Skeletal muscle cell (primary cell): ENCODE results near the gene GP2.

Experiments used
- DNase-seq: peaks from one replicate; pipeline ENCODE4 v3.0.0-alpha.2; 2010; ENCODE audit warnings: low read depth
- H3K4me3 ChIP-seq: 2 replicates; pipeline ENCODE4 v1.5.1; 2011; ENCODE audit warnings: low read depth, mild to moderate bottlenecking, control low read depth, low read length, moderate library complexity

The GP2 gene

DNA sequence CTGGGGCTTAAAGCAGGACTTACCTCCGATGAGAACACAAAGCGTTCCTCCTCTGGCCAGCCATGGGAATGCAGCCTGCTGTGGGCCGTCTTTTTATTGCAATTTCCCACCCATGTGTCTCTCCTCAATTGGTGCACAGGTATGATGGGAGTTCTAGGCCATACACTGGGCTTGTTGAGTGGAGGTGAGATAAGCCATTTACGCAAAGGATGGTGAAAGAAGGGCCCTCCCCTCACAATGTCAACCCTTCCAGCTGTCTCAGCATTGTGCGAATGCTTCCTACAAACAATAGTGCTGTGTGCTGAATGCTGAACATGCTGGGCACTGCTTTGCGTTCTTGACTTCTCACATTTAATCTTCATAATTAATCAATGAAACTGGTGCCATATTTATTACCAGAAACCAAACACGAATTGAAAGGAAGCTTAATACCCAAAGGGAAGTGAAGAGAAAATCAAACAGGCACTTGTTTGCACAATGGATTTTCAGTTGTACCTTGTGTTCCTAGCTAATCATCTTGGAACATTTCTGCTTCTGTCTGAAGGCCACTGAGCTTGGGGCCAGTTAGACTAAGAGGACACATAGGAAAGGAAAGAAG, at the start of gene GP2:
TSS of gene GP2 (minus strand) at position 70 of the 598 bp plus-strand sequence. CDS start 1,082 bp downstream, outside the sequence.
- H3K4me3 ChIP-seq: no peak within 1 kb of the TSS
- no peak for DNase-seq

DNA sequence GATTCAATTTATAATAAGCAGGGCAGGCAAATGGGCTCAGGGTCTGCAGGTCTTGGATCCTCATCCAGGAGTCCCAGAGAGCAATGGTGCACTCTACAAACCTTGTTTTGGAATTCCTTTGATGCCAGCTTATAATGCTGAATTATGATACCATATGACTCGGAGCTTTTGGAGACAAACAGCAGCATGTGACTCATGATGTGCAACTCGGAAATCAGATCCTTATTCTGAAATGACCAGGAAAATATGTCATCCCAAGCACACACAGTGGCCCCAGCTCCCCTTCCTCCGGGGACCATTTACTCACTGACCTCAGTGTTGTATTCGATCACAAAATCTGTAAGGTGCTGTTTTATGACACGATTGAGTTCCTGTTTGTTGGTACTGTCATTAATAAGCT, 45.4 kb upstream of the GP2 start:
- no peak overlapping the region for H3K4me3 ChIP-seq
- no peak for DNase-seq

DNA sequence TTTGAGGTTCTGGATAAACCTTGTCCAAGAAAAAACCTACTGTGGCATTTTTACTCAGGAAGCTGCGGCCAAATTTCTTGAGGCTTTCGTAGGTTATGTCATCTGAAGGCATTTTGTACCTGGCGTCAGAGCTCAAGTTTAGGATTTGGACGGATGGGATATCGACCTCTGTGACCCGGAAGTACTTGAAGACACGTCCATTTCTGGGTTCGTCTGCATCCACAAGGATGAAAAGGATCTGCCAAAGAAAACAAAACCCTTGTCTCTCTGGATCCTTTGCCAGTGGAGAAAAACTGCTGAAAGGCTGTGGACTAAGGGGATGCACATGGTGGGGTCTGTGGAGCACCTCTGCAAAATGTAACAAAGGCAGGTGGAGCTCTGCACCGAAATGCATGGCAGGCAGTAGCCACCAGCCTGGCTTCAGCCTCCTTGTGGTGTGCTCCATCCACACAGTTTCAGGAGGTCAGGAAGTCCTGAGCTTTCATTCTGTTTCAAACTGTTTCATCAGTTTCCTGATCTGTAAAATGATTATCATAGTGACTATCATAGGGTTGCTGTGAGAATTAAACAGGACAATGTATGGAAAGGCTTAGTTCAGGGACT, 42.2 kb upstream of the GP2 start:
- H3K4me3 ChIP-seq: no peak overlapping the region

DNA sequence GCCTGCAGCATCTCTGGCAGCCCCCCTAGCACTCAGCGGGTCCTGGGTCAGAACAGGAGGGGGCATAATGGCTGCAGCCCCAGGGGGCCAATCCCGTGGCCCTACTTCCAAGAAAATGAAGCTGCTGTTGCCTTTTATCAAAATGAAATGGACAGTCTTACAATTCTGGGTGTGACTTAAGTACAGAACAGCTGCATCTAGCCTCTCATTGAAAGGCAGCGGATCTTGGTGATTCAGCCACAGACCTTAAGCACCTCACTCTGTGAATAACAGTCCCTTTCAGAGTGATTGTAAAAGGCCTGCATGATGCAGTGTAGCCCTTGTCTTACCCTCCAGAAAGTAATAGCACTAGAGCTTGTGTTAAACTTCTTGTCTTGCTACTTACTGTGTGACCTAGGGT, 36.7 kb upstream of the GP2 start:
- DNase-seq: no peak
- no peak overlapping the region for H3K4me3 ChIP-seq

More for the DNA sequence above, 42.2 kb upstream of the GP2 start:
- DNase-seq: no peak

DNA sequence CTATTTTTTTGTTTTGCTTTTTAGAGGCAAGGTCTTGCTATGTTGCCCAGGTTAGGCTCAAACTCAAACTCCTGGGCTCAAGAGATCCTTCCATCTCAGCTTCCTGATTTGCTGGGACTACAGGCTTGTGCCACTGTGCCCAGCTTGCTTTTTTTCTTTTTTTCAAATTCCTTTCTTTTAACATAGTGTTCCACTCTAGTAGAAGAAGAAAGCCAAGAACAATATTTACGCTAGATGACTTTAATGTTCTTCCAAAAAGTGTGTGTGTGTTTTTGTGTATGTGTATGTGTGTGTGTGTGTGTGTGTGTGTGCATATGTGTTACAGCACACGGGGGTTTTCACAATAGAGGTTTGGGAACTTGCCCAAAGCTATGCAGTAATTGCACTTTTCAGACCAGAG, 35.9 kb upstream of the GP2 start:
- no peak overlapping the region for H3K4me3 ChIP-seq
- DNase-seq: no peak

DNA sequence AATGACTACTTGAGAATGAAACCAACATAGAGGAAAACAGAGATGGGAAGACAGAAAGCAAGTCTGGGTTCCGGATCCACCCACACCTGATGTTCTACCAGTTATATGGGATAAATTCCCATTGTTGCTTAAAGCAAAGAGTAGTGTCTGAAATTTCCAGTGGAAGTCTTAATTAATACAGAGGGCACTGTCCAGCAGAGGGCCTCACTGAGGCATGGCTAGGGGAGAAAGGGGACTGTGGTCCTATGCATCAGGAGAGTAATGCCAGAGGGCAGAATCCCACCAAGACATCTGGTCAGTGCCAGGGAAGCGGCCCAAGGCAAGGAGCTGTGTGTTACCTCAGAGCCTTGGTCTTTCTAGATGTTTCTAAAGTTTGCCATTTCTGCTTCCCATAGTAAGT, 32.7 kb upstream of the GP2 start:
- H3K4me3 ChIP-seq: no peak overlapping the region
- DNase-seq: no peak

DNA sequence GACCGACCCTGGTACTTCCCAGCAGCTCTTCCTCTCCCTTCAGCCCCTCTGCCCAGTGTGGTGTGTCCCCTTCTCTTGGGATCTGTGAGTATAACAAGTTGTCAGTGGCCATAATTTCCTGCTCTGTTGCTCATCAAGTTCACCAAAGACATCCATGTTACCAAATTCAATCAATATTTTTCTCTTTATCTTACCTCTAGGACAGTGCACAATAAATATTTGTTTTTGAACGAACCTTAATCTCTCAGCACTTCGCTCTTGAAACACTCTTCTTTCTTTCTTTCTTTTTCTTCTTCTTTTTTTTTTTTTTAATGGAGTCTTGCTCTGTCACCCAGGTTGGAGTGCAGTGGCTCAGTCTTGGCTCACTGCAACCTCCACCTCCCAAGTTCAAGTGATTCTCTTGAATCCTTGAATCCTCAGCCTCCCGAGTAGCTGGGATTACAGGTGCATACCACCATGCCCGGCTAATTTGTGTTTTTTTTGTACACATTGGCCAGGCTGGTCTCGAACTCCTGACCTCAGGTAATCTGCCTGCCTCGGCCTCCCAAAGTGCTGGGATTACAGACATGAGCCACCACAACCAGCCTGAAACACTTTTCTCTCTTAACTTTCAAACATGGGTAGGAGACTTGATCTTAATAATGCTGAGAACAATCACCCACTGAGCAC, 27.9 kb upstream of the GP2 start:
- no peak for DNase-seq
- no peak overlapping the region for H3K4me3 ChIP-seq

DNA sequence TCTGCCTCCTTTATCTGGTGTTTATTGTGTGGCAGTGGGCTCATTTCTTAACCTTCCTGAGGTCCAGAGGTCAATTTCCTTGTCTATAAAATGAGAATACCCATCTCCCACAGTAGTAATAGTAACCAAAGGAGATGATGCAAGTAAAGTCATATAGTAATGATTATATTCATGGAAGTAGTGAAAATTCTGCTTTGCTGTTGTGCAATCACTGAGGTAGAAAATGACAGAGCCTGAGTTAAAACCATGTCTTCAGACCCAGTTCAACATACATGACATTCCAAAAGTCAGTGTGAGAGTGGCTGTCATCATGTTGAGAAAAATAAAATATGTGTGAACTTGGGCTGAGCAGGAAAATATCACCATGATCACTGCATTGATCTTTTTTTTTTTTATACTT, 26.1 kb upstream of the GP2 start:
- no peak for DNase-seq
- no peak overlapping the region for H3K4me3 ChIP-seq

DNA sequence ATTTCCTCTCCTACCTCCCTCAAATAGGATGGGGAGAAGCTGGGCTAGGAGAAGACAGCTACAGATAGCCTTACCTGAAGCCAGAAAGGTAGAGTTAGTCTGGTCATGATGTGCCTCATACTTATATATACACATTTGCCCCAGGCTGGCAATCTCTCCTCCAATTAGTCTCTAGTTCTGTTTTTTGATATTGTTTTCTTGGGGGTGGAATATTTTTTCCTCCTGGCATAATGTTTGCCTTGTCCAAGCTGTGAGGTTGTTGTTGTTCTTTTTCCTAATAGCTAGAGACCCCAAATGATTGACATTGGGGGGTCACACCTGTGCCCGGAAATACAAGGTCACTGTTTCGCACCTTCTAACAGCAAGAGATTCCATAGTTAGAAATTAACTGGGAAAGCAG, 25.3 kb upstream of the GP2 start, which contains the start of gene UMOD:
TSS of gene UMOD (minus strand) at position 101 of the 400 bp plus-strand sequence. CDS start 1,978 bp downstream, outside the sequence.
- no peak for DNase-seq
- no peak within 1 kb of the TSS for H3K4me3 ChIP-seq

DNA sequence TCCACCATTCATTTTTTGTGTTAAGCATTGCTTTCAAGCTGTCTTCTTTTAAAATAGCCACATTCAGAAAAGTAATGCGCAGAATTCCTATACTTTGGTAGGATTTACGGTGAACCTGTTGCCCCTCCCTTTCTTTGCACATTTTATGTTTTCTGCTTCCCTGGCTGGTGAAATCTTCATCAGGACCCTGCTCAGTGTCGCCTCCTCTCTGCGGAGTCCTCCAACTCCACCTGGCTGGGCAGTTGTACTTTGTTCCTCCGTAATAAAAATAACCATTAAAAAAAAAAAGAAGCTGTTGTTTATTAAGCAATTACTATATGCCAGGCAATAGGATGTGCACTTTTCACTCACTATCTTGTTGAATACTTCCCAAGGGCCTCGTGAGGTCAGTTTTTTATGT, 22.3 kb upstream of the GP2 start:
- no peak overlapping the region for H3K4me3 ChIP-seq
- DNase-seq: no peak

DNA sequence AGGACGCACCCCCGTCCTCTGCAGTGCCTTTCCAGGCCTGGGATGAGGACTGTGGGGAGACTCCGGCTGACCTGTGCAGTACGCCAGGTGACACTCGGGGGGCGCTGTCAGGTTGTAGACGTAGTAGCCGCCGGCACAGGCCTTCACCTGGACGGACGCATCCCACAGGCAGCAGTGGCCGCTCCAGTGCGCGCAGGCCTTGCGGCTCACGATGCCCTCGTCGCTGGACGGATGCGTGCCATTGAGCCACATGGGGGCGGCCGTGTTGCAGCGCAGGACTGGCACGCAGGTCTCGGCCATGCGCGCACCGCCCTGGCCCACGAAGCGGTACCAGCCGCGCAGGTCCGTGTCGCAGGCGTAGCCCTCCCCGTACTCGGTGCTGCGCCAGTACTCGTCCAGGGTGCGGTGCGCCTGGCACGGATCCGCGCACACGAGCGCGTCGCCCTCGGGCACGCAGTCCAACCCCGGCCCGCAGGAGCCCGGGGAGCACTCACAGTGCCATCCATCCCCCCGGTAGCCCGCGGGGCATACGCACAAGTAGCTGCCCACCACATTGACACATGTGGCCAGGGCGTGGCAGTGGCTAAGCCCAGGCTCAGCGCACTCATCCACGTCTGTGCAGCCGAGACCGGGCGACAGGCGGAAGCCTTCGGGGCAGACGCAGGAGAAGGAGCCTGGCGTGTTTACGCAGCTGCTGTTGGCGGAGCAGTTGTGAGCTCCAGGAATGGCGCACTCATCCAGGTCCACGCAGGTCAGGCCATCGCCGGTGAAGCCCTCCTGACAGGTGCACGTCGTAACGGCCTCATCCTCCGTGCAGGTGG, 21.3 kb upstream of the GP2 start:
- no peak for DNase-seq
- no peak overlapping the region for H3K4me3 ChIP-seq

DNA sequence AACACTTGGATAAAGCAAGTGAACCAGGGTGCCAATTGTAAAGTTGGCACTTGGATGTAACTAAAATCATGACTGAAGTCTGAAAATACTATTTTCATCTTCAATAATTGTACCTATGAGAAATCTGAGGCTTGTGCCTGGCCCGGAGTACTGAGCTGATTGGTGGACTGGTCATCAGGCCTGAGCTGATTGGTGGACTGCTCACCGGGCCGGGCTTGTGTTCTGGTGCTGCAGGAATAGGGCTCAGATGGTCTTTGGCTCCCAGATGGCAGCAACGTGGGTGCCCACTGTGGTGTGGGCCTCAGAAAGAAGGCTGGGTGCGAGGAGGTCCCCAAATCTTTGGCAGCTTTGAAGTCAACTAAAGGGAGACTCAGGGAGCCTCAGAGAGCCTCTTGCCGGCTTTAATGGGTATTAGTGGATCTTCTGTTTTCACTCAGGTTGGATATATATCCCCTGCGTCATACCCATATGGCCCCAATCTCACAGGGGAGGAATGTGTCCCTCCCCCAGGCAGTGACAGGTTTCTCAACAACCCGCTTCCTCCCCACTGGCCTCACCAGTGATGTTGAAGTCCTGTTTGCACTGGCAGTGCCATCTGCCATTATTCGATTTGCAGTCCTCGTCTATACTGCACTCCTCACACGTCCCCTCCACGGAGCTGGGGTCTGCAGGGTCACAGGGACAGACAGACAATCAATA, 20.5 kb upstream of the GP2 start:
- no peak overlapping the region for H3K4me3 ChIP-seq
- no peak for DNase-seq

DNA sequence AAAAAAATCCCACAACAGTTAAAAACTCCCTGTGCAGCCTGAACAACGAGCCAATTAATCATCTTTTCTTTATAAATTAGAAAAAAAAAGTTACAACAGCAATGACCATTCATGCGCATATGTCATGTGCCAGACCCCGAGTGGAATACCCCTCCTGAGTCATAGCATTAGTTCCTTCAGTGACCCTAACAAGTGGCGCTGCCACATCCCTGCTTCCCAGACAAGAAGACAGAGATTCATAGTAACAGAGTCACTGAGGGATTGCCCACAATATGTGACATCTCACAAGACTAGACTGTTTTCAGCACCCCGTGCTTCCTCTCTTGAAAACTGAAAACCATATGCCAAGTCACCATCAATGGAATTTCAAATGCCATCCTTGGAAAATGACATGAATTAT, 17.3 kb upstream of the GP2 start:
- DNase-seq: no peak
- H3K4me3 ChIP-seq: no peak overlapping the region

DNA sequence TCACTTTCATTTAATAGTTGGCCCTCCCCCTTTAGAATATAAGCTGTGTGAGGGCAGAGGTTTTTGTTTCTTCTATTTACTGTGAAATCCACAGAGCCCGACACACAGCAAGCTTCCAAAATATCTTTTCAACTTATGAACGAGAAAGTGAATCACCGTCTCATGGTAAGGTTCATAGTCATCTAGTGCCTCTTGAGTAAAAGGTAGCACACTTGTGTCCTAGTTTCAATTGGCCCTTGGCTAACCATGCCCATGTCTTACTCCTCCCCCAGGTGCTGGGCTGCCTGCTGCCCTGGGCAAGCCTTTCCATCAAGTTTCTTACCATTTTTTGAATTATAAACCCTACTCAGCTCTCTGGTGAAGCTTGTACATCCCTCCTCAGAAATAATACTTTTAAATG, 12.4 kb upstream of the GP2 start:
- H3K4me3 ChIP-seq: no peak overlapping the region
- no peak for DNase-seq

DNA sequence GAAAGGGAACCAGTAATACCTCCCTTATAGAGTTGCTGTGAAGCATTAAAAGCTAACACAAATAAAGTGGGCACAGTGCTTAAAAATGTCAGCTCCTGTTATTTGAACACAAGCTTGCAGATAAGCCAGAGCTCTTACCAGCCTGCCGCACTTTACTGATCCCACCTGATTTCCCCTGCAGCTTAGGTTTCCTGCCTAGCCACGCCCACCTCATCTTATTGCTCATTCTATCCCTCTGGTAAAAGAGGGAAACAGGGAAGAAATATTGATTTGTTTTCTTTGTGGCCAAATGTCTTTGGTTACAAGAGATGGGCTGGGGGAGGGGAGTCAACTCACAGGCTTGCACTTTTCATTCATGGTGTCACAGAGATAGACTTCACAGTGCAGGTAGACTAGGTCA, 9.6 kb upstream of the GP2 start:
- DNase-seq: no peak
- H3K4me3 ChIP-seq: no peak overlapping the region

DNA sequence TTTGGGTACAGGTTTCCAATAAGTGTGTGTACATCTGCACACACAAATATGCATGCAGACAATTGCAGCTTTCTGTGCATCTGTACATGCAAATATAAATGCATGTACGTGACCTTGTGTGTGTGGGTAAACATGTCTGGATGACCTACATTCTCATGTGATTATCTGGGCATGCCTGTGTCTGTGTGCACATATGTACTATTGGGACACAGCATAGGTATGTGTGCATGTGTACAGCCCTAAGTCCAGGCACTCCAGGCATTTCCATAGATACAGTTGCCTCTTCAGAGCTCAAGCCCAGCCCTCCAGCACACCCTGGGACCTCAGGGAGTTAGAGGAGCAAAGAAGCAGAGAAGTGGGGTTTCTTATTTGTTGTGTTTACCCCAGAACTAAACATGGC, 7.1 kb upstream of the GP2 start:
- no peak overlapping the region for H3K4me3 ChIP-seq
- DNase-seq: no peak

DNA sequence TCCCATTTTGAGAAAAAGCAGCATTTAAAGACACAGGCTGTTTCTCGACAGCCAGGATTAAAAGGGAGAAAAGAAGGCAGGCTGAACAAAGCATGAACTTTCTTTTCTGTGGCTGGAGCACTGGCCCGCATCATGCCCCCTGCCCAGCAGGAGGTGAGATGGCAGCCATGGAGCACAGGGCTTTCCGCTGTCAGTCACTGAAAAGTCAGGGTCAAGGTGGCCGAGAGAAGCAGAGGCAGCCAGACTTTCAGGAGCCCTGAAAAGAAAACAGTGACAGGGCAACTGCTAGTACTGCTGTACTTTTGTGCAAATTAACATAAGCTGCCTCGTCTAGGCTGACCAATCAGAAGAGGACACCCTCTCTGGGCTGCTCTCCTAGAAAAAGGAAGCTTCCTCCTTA, 5.8 kb upstream of the GP2 start:
- no peak overlapping the region for H3K4me3 ChIP-seq
- no peak for DNase-seq

DNA sequence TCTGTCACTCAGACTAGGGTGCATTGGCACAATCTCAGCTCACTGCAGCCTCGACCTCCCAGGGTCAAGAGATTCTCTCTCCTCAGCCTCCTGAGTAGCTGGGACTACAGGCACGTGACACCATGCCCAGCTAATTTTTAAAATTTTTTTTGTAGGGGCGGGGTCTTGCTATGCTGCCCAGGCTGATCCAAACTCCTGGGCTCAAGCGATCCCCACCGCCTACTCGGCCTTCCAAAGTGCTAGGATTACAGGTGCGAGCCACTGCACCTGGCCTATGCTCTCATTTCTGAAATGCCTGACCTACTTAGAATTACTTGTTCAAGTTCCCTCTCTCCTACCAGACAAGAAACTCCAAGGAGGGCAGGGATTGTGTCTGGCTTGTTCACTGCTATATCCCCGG, 5.1 kb upstream of the GP2 start:
- no peak overlapping the region for H3K4me3 ChIP-seq
- DNase-seq: no peak

DNA sequence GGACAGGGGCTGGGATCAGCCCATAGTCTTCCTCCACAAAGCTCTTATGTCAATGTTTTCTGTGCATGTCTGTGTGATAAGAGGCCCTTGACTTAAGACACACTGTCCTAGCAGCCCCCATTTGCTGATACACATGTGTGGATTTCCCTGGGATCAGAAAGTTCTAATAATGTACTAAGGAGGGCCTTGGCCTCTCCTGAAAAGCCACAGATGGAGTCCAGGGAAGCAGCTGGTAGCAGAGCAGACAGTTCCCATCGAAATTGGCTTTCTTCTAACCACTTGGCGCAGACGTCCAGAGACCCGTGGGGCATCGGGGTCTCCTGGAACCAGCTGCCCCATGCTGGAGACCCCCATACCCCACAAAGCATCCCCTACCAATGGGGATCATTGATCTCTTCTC, 4.3 kb upstream of the GP2 start:
- no peak for DNase-seq

More for the DNA sequence above, 4.3 kb upstream of the GP2 start:
- H3K4me3 ChIP-seq: no peak overlapping the region
